GM18858 (cell line): Measurements from ENCODE around the gene TMEM254.
"Not testable (repeated sequence)": the region's sequence is repeated elsewhere in the genome, so short reads cannot be mapped to it uniquely, and the experiment has no call there.

ENCODE experiments used
- ATAC-seq: cut with Tn5 transposase; IDR thresholded peaks from one replicate; pipeline ENCODE4 v1.9.1; 2021; ENCODE audit not compliant: unreplicated experiment

Gene TMEM254

DNA sequence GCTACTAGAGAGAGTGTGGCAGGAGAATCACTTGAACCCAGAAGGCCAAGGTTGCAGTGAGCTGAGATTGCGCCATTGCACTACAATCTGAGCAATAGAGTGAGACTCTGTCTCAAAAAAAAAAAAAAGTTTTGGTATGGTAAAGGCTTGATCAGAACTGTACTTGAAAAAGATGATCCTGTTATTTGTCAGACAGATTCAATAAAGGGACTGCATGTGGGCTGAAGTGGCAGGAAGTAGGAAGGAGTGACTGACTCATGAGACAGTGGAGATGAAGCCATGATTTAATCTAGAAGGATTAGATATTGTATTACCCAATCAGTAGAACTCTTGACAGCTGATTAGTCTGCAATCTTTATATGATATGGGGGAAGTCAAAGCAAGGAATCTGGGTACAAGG lies 2.7 kb upstream of the TMEM254 start:
- no peak for ATAC-seq

DNA sequence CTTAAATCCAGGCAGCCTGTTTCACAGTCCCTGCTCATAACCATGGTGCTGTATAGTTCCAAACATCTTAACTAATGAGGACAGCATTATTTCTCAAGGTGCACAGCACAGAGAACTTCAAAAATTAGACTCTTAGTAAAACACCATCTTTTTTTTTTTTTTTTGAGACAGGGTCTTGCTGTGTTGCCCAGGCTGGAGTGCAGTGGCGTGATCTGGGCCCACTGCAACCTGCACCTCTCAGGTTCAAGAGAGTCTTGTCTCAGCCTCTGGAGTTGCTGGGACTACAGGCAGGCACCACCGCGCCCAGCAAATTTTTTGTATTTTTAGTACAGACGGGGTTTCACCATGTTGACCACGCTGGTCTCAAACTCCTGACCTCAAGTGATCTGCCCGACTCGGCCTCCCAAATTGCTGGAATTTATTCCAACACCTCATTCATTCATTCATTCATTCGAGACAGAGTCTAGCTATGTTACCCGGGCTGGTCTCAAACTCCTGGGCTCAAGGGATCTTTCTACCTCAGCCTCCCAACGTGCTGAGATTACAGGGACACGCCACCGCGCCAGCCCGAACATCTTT lies 507 bp upstream of the TMEM254 start:
- ATAC-seq = no peak

DNA sequence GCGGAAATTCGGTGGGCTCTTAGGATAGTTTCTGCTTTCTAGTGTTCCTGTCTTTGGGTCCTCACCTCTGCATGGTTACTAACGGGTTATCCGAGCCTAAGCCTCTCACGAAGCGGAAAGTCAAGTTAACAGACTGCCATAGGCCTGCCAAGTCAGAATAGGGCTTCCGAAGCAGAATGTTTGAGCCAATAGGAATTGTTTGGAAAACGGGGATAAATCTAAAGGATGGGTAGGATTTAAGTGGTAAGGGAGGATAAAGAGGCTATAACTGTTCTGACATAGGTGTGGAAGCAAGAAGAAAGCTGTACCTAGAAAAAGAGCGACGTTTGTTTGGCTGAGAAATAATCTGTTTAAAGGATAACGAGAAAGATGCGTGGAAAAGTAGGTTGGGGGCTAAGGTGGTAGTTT lies 851 bp downstream of the TMEM254 start:
- ATAC-seq = no peak

DNA sequence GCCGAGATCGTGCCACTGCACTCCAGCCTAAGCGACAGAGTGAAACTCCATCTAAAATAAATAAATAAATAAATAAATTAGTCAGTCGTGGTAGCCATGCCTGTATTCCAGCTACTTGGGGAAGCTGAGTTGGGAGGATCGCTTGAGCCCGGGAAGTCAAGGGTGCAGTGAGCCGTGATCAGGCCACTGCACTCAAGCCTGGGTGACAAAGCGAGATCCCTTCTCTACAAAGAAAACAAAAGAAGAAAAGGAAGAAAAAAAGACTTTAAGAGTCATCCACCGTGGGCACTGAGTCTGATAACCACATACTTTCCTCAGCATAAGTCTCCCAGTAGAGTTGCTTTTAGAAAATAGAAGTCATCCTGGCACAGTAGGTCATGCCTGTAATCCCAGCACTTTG lies 2.6 kb downstream of the TMEM254 start:
- no peak for ATAC-seq

GRCh38 chr10:80081801-80082750 lies 3.6 kb downstream of the TMEM254 start:
- no peak for ATAC-seq

DNA sequence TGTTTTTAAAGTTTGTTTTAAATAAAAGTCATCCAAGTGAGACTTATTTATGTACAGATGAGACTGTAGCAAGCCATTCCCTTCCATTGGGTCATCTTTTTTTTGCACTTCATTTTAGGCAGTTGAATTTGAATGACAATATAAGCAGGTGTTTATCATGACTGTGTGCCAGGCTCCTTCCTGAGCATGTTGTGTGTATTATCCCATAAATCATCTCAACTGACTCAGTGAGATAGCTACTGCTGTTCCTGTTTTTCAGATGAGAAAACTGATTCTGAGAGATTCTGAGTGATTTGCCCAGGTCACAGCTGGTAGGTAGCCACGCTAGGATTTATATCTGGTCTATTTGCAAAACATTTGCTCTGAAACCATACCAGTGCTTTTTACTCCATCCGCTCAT lies 11.7 kb downstream of the TMEM254 start:
- ATAC-seq = no peak

GRCh38 chr10:80094231-80094630 lies 15.8 kb downstream of the TMEM254 start:
- no peak for ATAC-seq

GRCh38 chr10:80098272-80098671 lies 19.8 kb downstream of the TMEM254 start:
- ATAC-seq = not testable (repeated sequence)

DNA sequence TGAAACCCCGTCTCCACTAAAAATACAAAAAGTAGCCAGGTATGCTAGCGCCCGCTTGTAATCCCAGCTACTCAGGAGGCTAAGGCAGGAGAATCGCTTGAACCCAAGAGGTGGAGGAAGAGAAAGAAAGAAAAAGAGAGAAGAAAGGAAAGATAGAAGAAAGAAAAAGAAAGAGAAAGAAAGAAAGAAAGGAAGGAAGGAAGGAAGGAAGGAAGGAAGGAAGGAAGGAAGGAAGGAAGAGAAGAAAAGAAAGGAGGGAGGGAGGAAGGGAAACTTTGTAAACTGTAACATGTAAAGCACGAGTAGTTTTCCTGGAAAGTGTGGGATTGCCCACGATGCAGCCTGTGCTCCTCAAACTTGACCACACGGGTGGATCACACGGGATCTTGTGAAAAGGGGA lies 20.8 kb downstream of the TMEM254 start:
- ATAC-seq = not testable (repeated sequence)

DNA sequence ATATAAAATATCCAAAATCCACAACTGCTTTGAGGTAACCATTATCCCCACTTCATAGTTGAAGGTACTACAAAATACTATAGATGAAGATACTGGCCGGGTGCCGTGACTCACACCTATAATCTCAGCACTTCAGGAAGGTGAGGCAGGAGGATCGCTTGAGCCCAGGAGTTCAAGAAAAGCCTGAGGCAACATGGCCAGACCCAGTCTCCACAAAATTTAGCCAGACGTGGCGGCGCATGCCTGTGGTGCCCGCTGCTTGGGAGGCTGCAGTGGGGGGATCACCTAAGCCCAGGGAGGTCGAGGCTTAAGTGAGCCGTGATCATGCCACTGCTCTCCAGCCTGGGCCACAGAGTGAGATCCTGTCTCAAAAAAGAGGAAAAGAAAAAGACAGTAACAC lies 21.7 kb downstream of the TMEM254 start:
- ATAC-seq = no peak

DNA sequence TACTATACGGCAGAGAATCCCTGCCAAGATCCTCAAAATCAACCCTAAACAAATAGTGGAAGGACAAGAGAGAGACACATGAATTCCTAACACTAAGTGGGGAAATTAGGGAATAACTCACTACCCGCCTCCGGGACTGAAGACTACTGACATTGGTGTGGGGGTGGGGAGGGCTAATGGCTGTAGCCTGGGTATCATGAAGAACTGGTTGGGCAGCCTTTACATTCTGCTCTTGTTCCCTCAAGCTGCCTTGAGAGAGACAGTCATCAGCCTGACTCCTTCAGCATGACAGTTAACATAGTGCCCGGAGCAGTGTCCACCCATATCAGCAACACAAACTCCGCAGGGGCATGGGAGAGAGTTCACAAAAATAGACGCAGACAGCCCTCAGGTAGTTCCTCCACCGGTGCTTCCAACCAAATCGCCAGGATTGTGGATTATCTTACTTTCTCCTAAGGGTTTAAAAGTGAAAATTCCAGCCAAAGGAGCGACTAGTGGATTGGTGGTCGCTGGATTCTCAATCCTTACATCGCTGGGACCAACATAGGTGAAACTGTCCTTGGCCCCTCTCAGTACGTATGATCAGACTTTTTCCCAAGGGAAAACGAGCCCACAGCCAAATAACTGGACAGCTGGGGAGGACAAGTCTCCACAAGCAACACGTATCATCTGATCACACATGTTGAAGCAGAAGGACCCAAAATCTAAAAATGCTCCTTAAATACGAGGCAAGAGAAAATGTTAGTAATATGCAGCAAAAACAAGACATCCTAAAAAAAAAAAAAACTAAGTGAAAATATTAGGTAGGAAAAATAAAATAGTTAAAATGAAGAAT lies 22.6 kb downstream of the TMEM254 start:
- no peak for ATAC-seq

- peak; percentile 84 for ATAC-seq
Measured at GRCh38 chr10:80104066-80104926, 25.8 kb downstream of the TMEM254 start.

DNA sequence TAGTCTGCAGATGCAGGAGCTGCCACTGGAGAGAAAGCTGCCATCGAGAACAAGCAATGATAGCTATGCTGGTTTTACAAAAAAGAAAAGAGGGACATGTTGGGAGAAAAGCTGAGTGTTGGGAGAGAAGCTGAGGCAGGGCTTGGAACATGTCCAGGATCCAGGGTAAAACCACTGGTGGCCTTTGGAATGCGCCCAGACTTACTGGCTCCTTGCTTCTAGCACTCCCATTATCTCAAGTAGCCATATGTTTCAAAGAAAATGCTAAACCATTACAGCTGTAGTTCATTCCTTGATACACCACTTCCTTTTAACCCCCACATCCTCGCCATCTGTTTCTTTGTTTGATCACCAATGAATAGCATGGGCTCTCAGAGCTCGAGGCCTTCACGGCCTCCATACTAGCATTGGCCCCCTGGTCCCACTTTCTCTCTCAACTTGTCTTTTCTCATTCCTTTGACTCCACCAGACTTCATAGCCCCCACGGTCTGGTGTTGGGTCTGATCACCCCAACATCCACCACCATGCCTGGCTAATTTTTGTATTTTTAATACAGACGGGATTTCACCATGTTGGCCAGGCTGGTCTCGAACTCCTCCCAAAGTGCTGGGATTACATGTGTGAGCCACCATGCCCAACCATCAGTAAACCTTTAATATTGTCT lies 30.2 kb downstream of the TMEM254 start:
- no peak for ATAC-seq

GRCh38 chr10:80110986-80111385 lies 32.5 kb downstream of the TMEM254 start:
- ATAC-seq = no peak

- ATAC-seq = no peak
Measured at GRCh38 chr10:80118669-80119068, 40.2 kb downstream of the TMEM254 start.

GRCh38 chr10:80122110-80122710 lies 43.7 kb downstream of the TMEM254 start:
- no peak for ATAC-seq

DNA sequence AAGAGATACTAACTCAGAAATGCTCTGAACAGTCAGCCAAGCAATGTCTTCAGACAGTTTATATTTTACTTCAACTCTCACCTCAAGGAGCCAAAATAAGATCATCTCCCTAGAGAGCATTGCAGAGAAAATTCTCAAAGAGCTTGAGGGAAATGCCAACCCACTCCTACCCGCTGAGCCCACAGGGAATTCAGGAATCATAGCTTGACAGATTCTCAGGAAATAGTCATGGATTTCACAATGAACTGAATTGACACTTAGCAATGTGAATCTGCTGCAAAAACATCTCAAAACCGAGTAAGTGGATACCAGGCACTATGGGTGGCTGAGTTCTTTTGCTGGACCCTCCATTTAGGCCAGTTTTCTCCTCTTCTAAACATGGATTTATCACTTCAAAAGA lies 44.3 kb downstream of the TMEM254 start:
- ATAC-seq = no peak

DNA sequence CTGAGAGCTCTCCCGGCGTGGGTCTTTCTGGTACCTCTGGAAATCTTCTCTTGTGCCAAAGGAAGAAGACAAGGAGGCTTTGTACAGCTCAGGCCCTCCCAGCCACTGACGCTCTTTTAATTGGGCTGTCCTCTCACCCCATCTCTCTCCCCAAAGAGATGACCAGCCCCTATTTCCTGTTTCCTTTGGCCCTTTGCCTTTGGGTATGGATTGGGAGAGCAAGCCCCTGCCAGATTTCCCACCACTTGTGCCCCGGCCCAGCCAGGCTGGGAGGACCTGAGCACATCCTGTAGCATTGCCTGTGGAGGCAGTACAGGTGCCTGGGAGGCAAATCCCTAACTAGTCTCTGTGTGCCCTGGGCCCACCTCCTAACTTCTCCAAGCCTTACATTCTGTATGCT lies 48.4 kb downstream of the TMEM254 start:
- ATAC-seq = no peak

GRCh38 chr10:80131499-80131901 lies 53.0 kb downstream of the TMEM254 start:
- ATAC-seq = no peak
